ENCODE data around the gene VSX1.

- TF ChIP-seq POLR2AphosphoS5 (IDR thresholded peaks at IDR 0.05; ENCODE audit: low read depth, low read length) (no peak), SIN3A (IDR thresholded peaks at IDR 0.05; ENCODE audit: borderline replicate concordance, insufficient read depth, low read length) (no peak), REST (IDR thresholded peaks at IDR 0.05; ENCODE audit: insufficient read depth in 1 of 2, low read depth in 2 of 2, low read length in 2 of 2) (no peak), TAF1 (IDR thresholded peaks at IDR 0.05; ENCODE audit: borderline replicate concordance, insufficient read depth, low read length) (no peak), FOXP2 (optimal IDR thresholded peaks at IDR 0.05; ENCODE audit: borderline replicate concordance, extremely low read depth, extremely low read length, insufficient read depth) (no peak)
Observed at GRCh38 chr20:25099601-25100140, 17.7 kb upstream of the VSX1 start.

Measured in PFSK-1 (cell line).